Activated CD8-positive, alpha-beta memory T cell treated with anti-CD3 and anti-CD28 coated beads for 1 hour (primary cell): ENCODE data around the gene PSPN.
"Not testable (repeated sequence)": the region's sequence is repeated elsewhere in the genome, so short reads cannot be mapped to it uniquely, and the experiment has no call there.

Experiments used
- DNase-seq, 2 donors: peaks; one replicate each; pipeline ENCODE4 v3.0.0-alpha.2; 2020; ENCODE audit warnings: low read depth in 1 of 2; ENCODE audit errors: extremely low read depth in 1 of 2

Gene PSPN

DNA sequence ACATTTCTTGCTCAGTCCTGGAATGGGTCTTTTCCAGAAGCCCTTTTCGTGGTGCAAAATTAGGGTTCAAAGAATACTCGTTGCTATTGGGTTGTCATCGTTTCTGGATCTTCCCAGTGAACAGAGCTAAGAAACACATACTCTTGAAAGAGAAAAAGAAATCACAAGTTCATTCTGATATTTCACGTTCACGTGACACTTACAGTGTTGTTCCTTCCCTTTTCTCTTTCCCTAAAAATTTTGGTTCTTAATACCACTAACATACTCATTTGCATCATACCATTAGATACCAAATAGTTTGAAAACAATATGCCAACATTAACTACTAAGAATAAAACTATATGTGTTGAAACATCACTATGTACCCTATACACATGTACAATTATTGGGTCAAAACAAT, 30.7 kb upstream of the PSPN start:
- DNase-seq: no peak

DNA sequence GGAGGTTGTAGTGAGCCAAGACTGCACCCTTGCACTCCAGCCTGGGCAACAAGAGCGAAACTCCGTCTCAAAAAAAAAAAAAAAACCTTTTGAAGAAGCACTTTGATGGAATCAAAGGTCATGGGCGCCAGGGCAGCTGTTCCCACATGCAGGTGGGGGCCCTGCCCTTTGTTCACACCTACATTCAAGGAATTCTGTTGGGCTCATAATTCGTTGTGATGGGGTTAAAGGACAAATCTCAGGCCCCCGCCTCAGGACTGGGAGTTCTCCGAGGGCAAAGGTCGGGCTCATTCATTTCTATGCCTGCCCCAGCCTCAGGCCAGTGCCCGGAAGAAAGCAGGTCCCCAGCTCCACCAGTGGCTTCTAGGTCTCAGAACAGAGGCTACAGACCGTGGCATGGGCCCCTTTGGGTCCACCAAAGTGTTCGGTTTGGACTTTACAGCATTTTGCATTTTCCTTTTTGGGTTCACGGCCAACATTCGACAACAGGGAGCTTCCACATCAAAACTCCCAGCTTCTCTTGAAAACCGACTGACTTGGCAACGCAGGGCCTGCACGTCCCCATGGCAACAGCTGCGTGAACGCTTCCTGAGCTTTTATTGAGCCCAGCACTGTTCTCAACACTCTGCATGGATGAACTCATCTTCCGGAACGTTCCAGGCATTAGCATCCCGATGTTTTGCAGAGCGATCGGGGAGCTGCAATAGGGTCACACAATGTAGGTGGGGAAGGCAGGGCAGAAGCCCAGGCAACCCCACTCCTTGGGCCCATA, 27.3 kb upstream of the PSPN start:
- DNase-seq: no peak

DNA sequence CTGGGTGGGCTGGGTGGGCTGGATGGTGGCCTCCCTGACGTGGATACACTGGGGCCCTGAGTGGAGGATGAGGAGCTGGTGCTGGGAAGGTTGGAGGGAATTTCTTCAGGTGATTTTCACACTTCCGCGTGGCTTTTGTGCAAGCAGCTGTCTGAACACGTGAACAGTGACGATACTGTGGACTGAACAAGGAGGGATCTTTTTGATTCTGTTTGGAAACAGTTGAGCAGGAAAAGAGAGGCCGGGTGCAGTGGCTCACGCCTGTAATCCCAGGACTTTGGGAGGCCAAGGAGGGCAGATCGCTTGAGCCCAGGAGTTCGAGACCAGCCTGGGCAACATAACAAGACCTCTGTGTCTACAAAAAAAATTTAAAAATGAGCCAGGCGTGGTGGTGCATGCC, 26.3 kb upstream of the PSPN start:
- DNase-seq: no peak

DNA sequence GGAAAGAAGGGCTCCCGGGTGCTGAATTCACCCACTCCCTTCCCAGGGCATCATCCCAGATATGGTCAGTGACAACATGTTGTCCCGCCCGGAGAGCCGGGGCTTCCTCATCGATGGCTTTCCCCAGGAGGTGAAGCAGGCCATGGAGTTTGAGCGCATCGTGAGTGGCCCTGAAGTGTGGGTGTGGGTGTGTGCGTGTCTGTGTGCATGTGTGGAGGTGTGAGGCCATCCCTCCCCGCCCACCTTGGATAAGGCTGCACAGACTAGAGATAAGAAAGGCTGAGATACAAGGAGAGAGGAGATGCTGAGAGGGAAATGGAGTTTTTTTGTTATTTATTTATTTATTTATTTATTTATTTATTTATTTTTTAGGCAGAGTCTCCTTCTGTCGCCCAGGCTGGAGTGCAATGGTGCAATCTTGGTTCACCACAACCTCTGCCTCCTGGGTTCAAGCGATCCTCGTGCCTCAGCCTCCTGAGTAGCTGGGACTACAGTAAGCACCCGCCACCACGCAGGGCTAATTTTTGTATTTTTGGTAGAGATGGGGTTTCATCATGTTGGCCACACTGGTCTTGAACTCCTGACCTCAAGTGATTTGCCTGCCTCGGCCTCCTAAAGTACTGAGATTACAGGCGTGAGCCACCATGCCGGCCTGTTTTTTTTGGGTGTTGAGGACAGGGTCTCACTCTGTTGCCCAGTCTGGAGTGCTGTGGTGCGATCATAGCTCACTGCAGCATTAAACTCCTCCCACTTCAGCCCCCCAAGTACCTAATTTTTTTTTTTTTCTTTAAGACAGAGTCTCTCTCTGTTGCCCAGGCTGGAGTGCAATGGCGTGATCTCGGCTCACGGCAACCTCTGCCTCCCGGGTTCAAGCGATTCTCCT, 24.6 kb upstream of the PSPN start:
- DNase-seq: not testable (repeated sequence)

DNA sequence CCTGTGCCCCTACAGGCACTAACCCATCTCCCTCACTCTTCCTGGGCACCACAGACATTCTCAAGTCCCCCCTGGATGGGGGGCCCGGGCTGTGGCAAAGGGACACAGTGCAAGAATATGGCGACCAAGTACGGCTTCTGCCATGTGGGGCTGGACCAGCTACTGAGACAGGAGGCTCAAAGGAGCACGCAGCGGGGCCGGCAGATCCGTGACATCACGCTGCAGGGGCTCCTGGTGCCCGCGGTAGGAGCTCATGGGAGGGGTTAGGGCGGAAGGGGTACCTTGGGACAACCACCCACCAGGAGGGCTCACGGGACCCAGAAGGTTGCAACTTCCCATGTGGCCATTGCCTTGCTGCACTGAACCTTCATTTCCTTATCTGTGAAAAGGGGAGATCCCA, 20.6 kb upstream of the PSPN start:
- DNase-seq: no peak

DNA sequence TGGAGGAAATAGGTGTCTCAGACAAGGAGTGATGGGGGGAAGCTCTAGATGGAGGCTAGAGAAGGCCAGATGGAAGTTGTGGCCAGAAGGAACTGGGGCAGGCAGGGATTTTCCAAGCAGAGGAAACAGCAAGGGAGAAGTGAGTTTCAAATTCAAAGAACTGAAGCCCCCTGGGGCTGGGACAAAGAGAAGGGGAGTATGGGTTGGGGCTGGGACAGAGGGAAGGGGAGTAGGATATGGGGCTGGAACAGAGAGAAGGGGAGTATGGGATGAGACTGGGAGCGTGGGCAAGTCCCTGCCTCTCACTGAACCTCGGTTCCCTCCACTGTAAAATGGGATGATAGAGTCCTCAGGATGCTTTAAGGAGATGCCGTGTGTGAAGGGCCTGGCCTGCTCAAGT, 19.1 kb upstream of the PSPN start:
- DNase-seq: no peak

DNA sequence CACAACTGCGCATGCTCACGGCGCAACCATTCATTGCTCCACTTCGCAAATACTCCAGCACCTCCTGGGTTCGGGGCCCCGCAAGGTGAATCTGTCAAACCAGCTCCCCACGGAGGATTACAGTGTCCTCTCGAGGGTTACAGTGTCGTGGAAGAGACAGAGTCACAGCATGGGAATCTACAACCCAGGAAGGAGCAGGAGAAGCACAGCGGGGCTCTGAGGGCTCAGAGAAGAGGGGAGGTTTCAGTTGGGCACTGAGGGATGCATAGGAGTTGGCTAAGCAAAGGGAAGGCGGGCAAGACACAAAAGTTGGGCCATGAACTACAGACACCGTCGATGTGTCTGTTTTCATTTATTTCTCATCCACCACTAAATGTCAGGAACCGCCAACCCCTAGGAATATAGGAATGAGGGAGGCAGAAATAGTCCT, 18.3 kb upstream of the PSPN start:
- peak in 1 of 2 donors; percentile 57 for DNase-seq

DNA sequence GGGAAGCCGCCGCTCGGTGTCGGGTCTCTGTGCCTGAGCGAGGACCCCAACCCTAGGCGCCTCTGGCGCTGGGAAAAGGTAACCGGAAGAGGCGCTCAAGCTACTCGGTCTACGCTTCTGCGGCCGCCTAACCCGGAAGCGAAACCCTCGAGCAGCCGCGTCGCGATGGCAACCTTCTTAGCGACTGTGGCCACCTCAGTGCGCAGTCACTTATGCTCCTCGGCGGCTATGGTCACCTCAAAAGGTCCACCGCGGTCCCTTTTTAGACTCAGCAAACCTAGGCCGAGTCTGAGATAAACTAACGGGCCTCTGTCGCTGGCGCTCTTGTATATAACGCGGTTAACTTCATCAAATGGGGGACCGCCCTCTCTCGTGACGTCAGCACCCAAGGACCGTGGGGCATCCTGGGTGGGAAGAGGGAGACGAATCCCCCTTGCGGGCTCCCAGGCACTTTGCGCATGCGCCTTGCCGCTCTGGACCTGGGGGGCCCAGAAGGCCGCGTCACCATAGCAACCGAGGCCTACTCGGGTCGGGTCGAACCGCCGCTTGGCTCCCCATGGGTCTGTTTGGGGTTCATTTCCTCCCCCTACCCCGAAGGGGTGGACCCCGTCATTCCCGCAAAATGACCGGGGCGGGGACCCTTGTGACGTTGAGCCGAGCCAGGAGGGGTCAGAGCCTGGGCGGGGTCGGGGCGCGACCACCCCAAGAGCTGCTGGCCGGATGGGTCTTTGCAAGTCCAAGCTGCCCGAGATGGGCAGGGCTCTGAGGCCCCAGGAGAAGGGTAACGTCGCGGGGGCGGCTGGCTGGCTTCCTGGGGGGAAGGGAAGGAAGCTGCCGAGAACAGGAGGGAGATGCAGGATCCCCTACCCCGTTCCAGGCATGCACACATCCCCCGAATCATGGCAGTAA, 17.6 kb upstream of the PSPN start, which contains the start of gene GTF2F1:
Gene GTF2F1 (minus strand): TSS at position 91 of the 909 bp plus-strand sequence. CDS start 169 bp downstream, outside the sequence.
- peak; percentile 88 to 97 for DNase-seq

DNA sequence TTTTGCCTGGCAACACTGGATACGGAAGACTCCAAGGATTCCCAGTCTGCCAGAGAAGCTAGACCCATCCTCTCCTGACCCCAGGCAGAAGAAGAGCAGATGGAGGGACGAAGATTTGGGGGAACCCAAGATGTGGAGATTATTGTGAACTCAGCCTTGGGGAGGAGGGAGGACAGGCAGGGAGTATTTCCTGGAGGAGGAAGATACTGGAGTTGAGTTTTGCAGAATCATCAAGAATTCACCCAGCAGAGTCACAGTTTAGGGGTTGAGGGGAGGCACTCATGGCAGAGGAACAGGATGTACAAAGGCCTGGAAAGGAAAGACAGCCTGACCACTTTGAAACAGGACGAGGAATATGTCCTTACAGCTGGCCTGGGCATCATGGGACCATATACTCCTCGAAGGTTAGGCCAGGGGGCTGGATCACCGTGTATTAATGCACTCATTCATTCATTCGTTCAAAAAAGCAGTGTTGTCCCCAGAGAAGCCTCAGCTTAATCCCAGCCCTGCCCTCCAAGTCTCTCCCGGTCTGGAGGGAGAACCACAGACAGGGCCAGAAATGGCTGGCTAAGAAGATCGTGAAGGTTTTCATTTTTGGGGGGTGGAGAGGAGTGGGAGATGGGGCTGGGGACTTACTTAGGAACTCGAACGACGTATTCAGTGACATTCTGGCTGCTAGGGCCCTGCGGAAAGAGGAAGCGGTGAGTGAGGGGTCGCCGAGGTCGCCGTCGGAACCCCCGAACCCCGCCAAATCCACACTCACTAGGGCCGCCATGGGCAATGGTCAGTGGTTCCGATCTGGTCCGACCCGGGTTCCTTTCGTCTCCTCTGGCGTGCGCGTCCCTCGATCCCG, 16.7 kb upstream of the PSPN start:
- no peak for DNase-seq

DNA sequence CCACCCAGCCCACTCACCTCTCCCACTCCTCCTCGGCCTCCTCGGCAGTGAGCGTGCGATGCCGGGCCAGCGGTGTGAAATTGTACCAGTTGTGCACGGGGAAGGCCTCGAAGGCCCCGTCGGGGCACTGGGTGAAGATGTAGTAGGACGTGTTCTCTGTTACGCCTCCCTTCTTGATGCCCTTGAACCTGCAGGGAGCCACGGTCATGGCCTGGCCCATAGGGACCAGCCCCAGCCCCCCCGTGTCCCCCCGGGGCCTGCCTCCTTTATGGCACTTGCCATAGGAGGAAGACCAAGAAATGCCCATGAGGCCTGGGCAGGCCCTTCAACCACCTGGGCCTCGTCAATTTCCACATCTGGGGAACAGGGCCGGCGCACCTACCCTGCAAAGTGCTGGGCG, 11.6 kb upstream of the PSPN start:
- no peak for DNase-seq

DNA sequence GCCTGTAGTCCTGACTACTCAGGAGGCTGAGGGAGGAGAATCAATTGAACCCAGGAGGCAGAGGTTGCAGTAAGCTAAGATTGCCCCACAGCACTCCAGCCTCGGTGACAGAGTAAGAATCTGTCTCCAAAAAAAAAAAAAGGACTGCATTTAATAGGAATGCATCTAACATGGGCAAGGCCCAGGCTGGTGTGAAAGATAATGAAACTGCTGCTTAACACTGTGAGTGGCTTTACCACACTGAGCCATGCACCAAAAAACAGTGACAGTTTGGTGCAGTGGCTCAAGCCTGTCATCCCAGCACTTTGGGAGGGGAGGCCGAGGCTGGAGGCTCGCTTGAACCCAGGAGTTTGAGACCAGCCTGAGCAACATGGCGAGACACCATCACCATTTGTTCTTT, 8.6 kb upstream of the PSPN start:
- no peak for DNase-seq

DNA sequence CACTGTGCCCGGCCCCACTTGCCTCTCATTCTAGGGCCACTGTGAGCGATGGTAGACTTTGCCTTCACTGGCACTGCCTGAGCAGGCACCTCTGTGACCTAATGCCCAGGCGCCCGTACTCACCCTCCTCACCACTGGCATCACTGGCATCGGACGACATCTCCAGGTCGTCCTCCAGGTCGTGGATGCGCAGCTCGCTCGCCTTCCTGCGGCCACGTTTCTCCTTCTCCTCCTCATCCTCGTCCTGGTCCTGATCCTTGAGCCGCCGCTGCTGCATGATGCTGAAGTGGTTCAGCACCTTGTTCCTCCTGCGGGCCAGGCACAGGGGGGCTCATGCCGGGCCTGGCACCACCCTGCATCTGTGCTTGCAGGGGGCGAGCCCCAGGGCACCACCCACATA, 7.5 kb upstream of the PSPN start:
- no peak for DNase-seq

DNA sequence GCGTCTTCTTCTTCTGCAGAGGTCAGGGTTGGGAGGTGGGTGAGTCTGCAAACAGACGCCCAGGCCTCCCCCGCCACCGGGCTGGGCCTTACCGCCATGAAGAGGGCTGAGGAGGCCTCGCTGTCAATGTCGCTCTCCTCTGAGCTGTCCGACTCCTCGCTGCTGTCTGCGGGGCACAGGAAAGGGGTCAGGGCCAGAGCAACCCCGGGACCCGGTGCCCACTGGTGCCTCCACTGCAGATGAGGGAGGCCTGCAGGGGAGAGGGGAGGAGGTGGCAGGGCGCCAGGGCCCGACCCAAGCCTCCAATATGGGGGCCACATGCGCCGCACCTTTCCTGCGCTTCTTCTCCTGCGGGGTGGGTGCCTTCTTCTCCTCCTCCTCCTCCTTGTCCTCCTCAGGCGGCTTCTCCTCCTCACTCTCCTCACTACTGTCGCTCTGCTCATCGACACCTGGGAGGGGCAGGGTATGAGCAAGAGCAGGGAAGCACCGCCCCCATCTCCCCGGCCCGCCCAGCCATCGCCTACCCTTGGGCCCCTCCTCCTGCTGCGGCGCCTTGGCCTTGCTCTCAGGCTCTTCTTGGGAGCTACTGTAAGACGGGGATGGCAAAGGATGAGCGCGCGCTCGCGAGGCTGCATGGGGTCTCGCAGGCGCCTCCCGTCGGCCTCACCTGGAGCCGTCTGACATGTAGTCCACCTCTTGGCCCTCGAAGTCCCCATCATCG, 5.5 kb upstream of the PSPN start:
- DNase-seq: no peak

DNA sequence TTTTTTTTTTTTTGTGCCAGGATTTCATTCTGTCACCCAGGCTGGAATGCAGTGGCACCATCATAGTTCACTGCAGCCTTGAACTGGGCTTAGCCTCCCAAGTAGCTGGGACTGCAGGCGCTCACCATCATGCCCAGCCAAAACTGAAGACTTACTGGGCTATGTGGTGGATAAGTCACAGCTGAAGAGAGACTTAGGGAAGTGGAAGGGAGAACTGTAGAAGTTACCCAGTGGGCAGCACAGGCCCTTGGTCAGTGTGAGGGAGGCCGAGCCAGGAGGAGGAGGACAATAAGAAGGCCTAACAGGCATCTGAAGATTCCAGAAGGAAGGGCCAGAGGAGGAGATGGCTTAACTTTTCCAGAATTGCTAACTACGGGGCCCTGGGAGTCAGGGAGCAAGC, 4.0 kb upstream of the PSPN start:
- DNase-seq: no peak

DNA sequence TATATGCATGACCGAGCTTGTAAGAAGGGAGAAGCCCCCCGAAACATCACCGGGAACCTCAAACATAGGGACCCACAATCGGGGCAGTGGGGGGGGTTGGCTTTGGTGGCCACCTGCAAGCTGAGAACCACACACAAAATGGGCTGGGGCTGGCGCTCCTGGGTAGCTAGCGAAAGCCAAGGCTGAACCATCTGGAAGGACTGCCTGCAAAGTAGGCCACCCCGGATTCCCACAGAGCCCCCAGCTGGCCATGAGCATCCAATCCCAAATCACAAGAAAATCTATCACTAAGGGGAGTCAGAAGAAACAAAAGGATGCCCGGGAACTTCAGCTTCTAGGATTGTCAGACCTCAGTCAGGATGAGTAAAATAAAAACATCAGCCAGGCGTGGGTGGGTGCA, 2.8 kb upstream of the PSPN start:
- no peak for DNase-seq

DNA sequence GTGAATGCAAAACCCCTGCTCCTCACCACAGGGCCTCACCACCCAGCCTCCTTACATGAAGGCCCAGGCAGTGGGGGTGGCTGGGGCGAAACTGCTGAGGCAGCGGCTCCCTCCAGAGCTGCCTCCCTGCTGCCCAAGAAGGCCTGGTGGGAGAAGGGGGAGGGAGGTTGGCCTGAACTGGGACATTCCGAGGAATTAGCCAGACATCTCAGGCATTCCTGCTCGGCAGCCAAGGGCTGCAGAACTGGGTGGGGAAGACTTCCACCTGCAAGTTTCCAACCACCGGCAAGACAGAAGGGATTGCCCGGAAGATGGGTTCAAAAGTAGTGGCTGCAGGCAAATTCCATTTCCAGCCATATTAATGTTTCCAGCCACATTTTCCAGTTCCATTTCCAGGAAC, 2.3 kb upstream of the PSPN start:
- no peak for DNase-seq

DNA sequence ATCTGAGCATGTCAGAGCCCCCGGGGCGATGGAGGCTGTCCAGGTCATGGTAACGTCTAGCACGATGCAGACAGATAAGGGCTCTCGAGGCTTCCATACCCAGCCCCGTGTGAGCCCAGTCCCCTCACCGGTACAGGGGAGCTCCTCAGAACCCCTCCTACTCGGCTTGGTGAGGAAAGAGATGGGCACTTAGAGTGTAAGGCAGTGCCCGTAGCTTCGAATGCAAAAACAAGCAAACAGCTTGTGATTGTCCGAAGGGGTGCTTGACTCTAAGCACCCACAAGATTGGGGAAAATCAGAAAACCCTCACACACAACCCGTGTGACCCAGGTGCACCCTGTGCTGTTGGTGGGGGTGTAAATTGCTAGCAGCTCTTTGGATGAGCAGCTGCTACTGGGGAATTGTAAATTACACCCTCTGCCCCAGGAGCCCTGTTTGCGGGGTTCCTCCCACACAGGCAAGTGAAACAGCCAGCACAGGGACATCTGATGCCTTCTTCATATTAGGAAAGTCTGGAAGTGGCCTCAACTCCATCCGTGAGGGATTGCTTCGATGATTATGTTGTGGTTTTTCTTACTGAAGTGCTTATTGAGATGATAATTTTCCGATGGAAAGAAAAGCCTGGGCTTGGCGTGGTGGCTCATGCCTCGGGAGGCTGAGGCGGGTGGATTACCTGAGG, 918 bp upstream of the PSPN start:
- DNase-seq: no peak

DNA sequence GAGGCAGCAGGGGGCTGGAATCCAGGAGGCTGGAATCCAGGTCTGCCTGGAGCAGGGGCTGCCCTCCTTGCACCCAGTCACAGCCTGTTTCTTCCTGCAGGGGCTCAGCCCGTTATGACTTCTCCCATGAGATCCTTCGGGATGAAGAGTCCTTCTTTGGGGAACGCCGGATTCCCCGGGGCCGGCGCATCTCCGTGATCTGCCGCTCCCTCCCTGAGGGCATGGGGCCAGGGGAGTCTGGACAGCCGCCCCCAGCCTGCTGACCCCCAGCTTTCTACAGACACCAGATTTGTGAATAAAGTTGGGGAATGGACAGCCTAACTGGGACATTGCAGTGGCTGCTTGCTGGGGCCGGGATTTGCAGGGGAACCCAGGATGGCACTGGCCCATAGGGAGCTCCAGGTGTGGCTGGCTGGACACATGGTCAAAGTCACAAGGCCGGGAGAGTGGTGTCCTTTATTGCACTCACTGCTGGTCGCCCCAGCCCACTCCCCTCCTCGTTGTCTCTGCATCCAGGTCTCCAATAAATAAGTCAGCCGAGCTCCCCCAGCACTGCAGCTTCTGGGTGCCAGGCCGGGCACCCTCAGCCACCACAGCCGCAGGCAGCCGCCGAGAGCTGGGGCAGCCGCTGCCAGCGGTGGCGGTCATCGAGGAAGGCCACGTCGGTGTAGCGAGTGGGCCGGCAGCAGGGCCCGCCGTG, 872 bp downstream of the PSPN start:
- DNase-seq: no peak
